NB4 (cell line): Measurements from ENCODE around the gene LDB3.
A peak's percentile ranks its signal among the peaks of the same experiment; 100 is the strongest.

Source experiments
- DNase-seq: peaks from one replicate; pipeline ENCODE4 v3.0.0; 2010; ENCODE audit warnings: low read depth
- H3K4me3 ChIP-seq: one replicate; pipeline ENCODE4 v1.5.1; 2011; ENCODE audit warnings: mild to moderate bottlenecking, low read depth, low read length, moderate library complexity
- CTCF ChIP-seq: IDR thresholded peaks from one replicate; pipeline ENCODE4 v1.5.1; 2012; ENCODE audit warnings: low read depth, low read length
- MAX ChIP-seq: IDR thresholded peaks from 2 replicates; pipeline ENCODE4 v1.6.1; 2011; ENCODE audit warnings: low read depth, low read length
- MYC ChIP-seq: IDR thresholded peaks from 2 replicates; pipeline ENCODE4 v1.6.1; 2011; ENCODE audit warnings: low read depth, low read length
- POLR2A ChIP-seq: IDR thresholded peaks from 2 replicates; pipeline ENCODE4 v1.6.1; 2011; ENCODE audit warnings: mild to moderate bottlenecking; ENCODE audit not compliant: insufficient read length; ENCODE audit errors: extremely low read depth

LDB3 gene

GRCh38 chr10:86751477-86751876 is 83.2 kb downstream of the LDB3 start:
- no peak for DNase-seq
- no peak overlapping the region for H3K4me3 ChIP-seq
- TF ChIP-seq MAX, result no peak
- no peak for TF ChIP-seq POLR2A
- TF ChIP-seq MYC, result no peak

- no peak overlapping the region for H3K4me3 ChIP-seq
- peak; percentile 61 for DNase-seq
- TF ChIP-seq CTCF (no peak), POLR2A (no peak), MYC (no peak), MAX (no peak)
Observed at GRCh38 chr10:86752311-86752710, 84.0 kb downstream of the LDB3 start.

GRCh38 chr10:86753051-86753450 is 84.7 kb downstream of the LDB3 start:
- TF ChIP-seq MAX (no peak), CTCF (no peak), MYC (no peak)
- no peak overlapping the region for H3K4me3 ChIP-seq
- DNase-seq, result peak; percentile 40

GRCh38 chr10:86753638-86754434 is 85.5 kb downstream of the LDB3 start:
- no peak overlapping the region for H3K4me3 ChIP-seq
- DNase-seq, result no peak
- no peak for TF ChIP-seq POLR2A
- TF ChIP-seq MAX, result no peak
- TF ChIP-seq MYC, result no peak
- TF ChIP-seq CTCF, result no peak

GRCh38 chr10:86755454-86755739 is 87.1 kb downstream of the LDB3 start:
- H3K4me3 ChIP-seq, result peak overlapping the region; percentile 82
- no peak for TF ChIP-seq CTCF
- no peak for TF ChIP-seq POLR2A
- TF ChIP-seq MAX, result peak; percentile 77
- TF ChIP-seq MYC, result peak; percentile 81
- DNase-seq, result no peak

- TF ChIP-seq MYC, result peak; percentile 44; the same call in 1 of the 2 replicates
- TF ChIP-seq POLR2A, result peak; percentile 85
- TF ChIP-seq MAX, result peak; percentile 67
- TF ChIP-seq CTCF, result no peak
- DNase-seq, result peak; percentile 94
Observed at GRCh38 chr10:86755740-86756510, 87.6 kb downstream of the LDB3 start.

More at GRCh38 chr10:86755740-86756510, 87.6 kb downstream of the LDB3 start:
- H3K4me3 ChIP-seq, result peak overlapping the region; percentile 82
